DMS153 treated with DMSO at 0.1 percent for 48 hours (cell line): ENCODE data around the gene COA5.

Experiments used
- DNase-seq: peaks from one replicate; lab custom pipeline; 2025; ENCODE audit not compliant: unreplicated experiment; lab: John Stamatoyannopoulos, UW

COA5 gene

GRCh38 chr2:98572676-98573075 lies 35.6 kb downstream of the COA5 start:
- no peak for DNase-seq

GRCh38 chr2:98572211-98572610 lies 36.1 kb downstream of the COA5 start:
- no peak for DNase-seq

- no peak for DNase-seq
Measured at GRCh38 chr2:98571796-98572195, 36.5 kb downstream of the COA5 start.

- DNase-seq: no peak
Measured at GRCh38 chr2:98571121-98571701, 37.1 kb downstream of the COA5 start.

- no peak for DNase-seq
Measured at GRCh38 chr2:98570356-98570755, 38.0 kb downstream of the COA5 start.

DNA sequence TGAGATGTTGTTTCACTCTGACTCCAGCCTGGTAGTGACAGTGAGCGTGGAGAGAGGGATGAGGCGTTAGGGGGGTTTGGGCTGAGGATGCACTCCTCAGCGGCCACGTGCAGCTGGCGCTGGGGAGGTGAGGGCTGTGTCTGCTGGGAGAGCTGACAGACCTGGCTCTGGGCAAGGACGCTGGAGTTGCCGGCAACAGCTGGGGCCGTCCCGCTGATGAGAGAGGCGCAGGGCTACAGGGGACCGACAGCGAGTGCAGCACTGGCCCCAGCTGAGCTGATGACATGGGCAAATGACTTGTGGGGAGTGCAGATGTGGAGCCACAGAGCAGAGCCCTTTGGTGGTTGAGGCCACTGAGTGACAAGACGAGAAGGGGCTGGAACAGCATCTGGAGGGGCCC lies 38.4 kb downstream of the COA5 start:
- DNase-seq: no peak

DNA sequence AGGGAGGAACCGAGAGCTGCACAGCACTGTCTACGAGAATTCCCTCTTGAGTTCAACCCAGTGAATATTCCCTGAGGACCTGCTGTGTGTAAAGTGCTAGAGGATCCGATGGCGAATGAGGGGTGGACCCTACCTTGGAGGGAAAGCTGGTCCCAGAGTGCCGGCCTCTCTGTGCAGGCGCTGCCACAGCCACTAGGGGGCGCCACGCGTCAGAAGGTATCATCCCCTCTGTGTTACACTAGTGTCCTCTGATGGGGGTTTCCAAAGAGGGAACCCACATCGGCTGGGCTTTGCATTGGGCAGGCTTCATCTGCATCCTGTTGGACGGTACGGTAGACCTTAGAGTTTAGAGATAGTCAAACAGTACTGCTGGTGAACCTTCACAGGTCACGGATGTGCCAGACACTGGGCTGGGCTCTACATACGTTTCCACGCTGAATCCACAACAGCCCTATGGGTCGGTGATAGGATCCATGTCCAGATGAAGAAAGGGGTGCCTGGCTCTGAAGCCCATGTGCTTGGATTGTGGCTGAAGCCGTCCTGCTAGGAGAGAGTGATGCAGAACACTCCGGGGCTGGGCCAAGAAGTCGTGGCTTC lies 39.0 kb downstream of the COA5 start:
- DNase-seq: no peak

- no peak for DNase-seq
Measured at GRCh38 chr2:98568161-98568956, 40.0 kb downstream of the COA5 start.

DNA sequence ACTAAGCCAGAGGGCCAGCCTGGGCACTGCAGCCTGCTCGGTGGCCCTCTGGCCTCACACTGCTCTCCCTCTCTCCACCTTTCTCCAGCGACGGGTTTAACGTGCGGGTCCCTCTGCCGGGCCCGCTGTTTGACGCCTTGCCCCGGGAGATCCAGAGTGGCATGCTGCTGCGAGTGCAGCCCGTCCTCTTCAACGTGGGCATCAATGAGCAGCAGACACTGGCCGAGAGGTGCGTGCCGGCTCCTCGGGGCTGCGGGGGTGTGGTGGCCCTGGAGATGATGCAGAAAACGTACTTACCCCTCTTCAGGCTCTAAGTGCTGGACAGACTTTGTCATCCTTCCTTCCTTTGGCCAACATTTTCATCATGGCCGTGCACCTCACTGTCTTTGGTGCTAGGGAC lies 42.4 kb downstream of the COA5 start:
- no peak for DNase-seq

GRCh38 chr2:98565286-98565860 lies 42.9 kb downstream of the COA5 start:
- DNase-seq: no peak

GRCh38 chr2:98564541-98565132 lies 43.7 kb downstream of the COA5 start:
- no peak for DNase-seq

GRCh38 chr2:98563394-98563793 lies 44.9 kb downstream of the COA5 start:
- no peak for DNase-seq

DNA sequence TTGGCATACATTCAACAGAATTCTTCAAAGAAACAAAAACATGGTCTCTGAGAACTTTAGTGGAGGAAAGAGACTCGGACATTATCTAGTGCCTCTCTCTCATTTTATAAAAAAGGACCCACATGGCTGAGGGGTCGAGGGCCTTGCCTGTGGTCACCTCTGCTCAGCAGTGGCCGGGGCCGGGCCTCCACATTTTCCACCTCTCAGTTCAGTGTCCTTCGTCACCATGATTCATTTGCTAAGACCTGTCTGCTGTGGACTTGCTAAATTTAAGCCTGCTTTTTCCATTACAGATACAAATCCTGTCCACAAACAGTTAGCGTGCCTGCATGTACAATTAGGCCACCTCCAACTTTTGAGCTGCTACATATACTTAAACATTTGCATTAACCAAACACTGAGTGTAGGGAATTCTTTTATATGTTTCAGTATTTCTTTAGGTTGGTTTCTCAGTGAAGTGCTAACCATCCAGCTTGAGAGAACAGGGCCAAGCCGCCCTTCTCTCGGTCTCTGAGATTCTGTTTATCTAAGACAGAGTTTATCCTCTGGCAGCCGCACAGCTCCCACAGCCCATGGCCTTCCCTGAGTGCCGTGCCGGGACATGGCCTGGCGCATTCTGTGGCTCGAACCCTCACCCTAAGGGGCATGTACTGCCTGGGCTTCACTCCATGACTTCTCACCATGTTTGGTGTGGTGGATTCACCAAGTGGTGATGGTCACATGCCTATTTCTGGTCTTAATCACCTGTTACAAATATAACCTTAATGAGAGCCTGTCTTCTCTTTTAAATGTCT lies 46.2 kb downstream of the COA5 start:
- no peak for DNase-seq

DNA sequence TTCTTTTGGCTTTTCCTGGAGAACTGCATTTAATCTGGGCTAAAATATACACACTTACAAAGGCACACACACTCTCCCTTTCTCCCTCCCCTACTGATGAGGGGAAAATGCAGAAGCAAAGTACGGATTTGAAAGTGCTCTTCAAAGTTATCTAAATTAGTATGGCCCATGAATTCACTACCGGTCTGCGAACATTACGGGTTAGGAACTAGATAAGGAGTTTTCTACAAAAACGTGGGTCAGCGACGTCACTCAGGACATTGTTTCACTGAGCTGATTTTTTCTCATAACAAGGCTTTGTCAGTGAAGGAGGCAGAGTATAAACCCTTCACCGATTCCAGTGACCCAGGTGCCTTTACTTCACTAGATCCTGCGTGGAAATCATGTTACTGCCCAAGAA lies 47.3 kb downstream of the COA5 start:
- no peak for DNase-seq

GRCh38 chr2:98560256-98560771 lies 48.0 kb downstream of the COA5 start:
- DNase-seq: no peak

GRCh38 chr2:98559581-98559980 lies 48.7 kb downstream of the COA5 start:
- no peak for DNase-seq

DNA sequence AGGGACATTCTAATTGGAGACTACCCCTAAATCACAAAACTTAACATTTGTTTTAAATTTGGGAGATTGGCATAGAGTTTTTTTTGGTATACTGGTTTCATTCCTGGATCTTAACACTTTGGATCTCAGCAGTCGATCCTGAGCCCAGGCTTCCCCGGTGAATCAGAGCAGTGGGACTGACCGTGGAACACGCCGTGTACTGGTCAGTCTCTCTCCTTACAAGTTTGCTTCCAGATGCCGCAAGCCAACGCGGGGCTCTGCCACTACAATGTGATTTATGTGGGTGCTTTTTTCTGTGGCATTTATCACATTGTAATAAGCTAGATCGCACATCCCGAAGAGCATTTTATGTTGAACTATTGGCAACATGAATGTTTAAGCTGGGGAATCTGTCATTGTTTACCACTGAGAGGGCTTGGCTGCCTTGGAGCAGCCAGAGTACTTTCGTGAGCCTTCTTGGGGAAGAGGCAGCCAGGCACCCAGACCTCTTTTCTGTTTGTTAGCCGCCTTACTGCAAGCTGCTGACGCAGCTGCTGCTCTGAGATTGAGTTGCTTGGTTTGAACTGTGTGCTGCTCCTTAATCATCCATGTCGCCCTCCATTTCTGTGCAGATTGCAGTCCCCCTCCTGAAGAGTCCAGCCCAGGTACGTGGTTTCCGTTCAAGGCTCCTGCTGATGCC lies 49.3 kb downstream of the COA5 start:
- DNase-seq: no peak

DNA sequence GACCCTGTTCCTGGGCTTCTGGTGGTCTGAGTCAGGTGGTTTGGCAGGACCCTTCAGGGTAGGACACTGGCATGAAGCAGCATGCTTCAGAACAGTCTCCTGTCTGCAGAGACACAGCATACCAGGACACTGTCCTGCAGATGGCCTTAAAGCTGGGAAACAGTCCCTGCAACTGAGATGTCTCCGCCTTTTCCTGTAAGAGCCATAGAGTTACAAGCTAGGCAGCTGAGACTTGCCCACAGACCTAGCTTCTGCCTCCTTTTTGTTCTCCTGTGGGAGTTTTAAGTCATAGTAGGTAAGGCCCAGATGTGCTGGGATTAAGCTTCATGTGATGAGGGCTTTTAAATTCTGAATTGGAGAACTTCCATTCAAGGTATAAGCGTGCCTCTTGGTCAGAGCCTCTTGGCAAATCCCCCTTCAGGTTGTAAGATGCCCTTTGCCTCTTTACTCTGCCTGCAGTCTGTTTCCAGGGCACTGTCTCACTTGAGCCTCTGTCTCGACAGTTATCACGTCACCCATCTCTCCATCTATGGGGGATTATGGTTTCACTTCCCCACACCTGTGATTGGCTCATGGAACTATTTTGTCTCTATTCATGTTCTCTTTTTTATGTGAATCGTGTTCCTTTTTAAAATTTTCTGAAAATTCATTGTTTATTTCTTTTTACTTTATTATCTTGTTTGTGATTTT lies 51.8 kb downstream of the COA5 start:
- DNase-seq: no peak

DNA sequence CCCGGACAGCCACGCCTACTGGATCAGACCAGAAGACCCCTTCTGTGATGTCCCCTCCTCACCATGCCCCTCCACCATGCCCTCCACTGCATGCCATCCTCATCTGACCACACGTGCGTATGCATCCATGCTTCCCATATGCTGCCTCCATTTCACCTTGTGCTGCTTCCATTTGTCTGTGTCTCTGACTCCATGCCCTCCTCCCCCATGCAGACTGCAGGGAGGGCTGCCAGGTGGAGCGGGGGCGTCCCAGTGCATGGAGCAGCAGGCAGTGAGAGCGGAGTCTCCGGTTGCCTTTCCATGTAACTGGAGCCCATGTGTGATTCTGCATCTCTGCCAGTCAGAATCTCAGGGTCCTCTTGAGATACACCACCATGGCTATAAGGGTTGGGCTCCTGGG lies 52.6 kb downstream of the COA5 start:
- no peak for DNase-seq
